Keratinocyte (primary cell): ENCODE measurements around the gene HK1.

Experiments used
- EZH2 ChIP-seq: IDR thresholded peaks from one replicate; pipeline ENCODE4 v1.6.1; 2012; ENCODE audit warnings: inconsistent platforms, mild to moderate bottlenecking, low read length, moderate library complexity
- TF ChIP-seq, protein P1 (sequence below), 3 experiments: IDR thresholded peaks in 1 of 3; conservative IDR thresholded peaks in 1 of 3; optimal IDR thresholded peaks in 1 of 3; 2 replicates in 2 of 3; 3 replicates in 1 of 3; pipeline versions ENCODE3 to v1.5.1; 2011; ENCODE audit warnings: low read length in 3 of 3, mild to moderate bottlenecking in 3 of 3, moderate library complexity in 2 of 3, control low read depth in 1 of 3, inconsistent platforms in 1 of 3; ENCODE audit not compliant: insufficient read depth in 2 of 3; ENCODE audit errors: extremely low read depth in 1 of 3

DNA sequence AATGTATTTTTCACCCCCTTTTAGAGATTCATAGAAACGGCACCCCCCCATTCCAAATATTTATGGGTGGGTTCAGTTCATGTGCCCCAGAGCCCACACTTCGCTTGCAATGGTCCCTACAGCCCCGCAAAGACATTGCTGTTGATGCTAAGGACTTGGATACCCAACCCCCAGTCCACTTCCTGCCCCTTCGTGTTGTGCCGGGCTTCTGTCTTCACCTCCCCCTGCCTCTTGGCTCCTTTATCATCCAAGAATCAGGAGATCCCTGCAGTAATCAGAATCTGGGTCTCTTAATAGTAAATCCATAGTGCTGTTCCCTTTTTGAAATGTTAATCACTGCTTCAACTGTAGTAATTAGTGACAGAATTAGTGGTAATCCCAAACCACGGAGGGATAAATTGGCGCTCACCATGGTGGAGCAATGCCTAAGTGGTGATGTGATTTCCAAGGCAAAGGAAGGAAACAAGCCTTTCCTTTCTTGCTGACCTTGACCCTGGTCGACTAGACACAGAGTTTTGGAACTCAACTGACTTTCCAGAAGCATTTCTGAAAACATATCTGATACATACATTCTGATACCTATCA lies 67.7 kb downstream of the HK1 start:
- TF ChIP-seq EZH2 = no peak
- TF ChIP-seq, protein P1, sequence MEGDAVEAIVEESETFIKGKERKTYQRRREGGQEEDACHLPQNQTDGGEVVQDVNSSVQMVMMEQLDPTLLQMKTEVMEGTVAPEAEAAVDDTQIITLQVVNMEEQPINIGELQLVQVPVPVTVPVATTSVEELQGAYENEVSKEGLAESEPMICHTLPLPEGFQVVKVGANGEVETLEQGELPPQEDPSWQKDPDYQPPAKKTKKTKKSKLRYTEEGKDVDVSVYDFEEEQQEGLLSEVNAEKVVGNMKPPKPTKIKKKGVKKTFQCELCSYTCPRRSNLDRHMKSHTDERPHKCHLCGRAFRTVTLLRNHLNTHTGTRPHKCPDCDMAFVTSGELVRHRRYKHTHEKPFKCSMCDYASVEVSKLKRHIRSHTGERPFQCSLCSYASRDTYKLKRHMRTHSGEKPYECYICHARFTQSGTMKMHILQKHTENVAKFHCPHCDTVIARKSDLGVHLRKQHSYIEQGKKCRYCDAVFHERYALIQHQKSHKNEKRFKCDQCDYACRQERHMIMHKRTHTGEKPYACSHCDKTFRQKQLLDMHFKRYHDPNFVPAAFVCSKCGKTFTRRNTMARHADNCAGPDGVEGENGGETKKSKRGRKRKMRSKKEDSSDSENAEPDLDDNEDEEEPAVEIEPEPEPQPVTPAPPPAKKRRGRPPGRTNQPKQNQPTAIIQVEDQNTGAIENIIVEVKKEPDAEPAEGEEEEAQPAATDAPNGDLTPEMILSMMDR (optimal IDR thresholded peaks at IDR 0.05 in 1 of 3, IDR thresholded peaks at IDR 0.05 in 1 of 3, conservative IDR thresholded peaks at IDR 0.05 in 1 of 3; ENCODE audit: extremely low read depth in 1 of 3, insufficient read depth in 2 of 3, low read length in 3 of 3) = no peak
